ENCODE measurements around the gene TTC39A.

- no peak for TF ChIP-seq CTCF (IDR thresholded peaks at IDR 0.05)
- no peak for TF ChIP-seq POLR2AphosphoS5 (IDR thresholded peaks at IDR 0.05)
Measured at GRCh38 chr1:51295926-51296325, 34.4 kb downstream of the TTC39A start.
